Activated CD4-positive, alpha-beta T cell treated with anti-CD3 and anti-CD28 coated beads, Interleukin-2, Interleukin-6, amounts not matched to agents 100 ng/mL and 50 ng/mL, durations not matched to agents 16 hours and 8 hours (primary cell): Measurements from ENCODE around the gene HAP1.
A peak's percentile ranks its signal among the peaks of the same experiment; 100 is the strongest.
"Not testable (repeated sequence)": the region's sequence is repeated elsewhere in the genome, so short reads cannot be mapped to it uniquely, and the experiment has no call there.

Experiments
- DNase-seq: peaks from one replicate; pipeline ENCODE4 v3.0.0-alpha.2; 2020

HAP1 gene

DNA sequence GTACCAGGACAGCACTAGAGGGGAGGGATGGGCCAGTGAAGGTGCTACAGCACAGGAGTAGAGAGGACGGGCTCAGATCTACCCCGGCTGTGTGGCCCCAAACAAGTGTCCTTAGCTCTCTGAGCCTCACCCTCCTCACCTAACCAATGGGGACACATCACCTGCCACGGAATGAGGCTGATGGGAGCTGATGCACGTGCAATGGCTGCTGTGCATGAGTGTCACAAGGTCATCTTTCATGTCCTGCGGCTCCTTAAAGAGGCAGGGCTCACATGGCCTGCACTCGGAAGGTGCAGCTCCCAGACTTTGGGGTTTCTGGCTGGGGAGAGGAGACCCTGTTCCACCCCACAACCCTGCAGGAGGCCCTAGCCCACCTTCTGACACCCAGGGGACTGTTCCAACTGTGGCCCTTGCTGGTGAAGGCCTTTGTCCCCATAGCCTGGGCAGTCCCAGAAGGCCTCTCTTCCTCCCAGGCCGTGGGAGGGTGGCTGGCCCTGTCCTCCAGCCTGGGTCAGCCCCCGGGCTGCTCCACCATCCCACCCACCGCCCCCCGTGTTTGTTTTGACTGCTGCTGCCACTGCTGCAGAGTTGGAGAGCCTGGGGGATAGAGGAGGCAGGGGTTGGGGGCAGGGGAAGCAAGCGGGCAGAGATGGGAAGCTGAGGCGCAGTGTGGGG, 10.5 kb downstream of the HAP1 start:
- DNase-seq = no peak

DNA sequence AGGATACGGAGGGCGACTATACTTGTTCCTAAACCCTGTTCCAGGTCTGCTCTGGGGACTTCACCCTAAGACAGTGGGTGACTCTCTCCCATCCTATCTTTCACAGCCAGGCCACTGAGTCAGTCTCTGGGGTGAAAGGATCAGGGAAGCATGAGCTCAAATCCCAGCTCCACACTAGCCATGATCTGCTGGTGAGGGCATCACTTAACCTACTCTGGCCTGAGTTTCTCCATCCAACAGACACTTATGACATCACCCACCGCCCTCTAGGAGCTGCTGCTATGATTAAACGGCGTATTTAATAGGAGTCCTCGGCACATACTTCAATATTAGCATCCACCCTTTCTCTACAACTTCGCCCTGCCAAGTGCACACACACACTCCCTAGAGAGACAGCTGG, 12.2 kb downstream of the HAP1 start:
- DNase-seq = no peak

DNA sequence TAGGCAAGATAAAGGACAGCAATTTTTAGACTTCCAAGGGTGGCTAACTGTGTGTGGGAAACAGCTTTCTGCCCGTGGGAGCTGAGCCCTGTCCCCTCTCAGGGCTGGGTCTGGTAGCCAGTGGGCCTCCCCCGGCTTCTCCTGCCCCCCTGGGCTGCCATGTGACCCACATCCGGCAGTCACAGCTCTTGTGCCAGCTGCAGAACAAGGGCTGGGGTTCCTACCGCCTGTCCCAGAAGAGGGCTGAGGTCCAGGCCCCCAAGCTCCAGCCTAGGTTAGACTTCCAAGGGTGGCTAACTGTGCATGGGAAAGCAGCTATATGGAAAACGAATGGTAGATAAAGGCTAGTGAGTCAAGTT, 16.2 kb downstream of the HAP1 start:
- DNase-seq = no peak

DNA sequence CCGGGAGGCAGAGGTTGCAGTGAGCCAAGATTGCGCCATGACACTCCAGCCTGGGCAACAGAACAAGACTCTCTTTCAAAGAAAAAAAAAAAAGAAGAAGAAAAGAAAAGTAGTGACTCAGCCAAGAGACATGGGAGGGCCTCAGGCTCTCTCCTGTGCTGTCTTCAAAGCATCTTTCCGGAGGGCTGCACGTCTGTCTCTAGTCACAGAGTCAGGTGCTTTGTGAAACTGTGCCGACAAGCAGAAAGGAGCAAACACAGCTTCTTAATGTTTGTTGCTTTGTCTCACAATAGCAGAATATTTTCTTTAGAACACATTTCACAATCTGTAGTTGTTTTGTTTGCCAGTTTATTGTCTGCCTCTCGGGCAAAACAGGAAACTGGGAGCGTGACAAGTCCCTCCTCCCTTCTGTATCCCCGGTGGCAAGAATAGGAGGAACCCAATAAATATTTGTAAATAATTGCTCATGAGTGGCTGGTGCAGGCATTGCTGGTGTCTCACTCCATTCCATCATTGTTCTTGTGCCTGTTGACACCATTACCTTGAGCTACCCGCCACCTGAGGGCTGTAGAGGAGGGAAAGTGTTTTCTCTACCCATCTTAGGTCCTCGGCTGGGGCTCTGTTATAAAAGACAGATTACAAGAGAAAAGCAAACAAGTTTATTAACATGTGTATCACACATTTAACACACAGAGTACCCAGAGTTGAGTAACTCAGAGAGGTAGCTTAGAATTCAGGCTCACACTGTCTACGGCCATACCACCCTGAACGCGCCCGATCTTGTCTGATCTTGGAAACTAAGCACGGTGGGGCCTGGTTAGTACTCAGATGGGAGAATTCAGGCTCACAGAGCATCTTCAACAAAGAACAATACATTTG, 16.8 kb downstream of the HAP1 start:
- DNase-seq = no peak

DNA sequence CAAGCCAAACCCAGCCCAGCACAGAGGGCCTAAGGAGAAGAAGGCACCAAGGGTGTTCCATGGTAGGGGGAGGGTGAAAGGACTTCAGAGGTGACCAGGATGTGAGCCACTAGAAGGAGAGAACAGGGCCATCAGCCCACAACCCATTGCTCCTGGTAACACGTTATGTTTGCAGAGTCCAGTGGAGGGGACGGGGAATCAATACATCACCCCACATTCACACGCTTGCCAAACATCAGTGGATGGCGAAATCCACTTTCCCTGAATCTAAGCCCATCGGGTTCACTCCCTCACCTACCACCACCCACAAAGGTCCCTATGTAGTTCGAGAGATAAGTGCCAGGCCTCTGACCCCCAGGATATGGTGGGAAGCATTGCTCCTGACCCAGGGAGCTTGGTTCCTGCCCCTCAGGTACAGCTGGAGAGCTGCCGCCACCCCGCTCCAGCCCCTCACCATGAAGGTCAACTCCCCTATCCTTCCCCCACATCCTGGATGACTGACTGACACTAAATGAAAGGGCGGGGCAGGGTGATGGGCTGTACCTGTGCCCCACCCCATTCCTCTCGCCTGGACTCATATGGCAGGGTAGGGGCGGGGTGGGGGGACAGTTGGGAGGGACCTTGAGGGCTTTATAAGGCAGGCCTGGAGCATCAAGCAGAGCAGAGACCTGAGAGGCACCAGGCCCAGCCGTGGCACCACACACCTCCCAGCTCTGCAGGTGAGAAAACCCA, 22.6 kb downstream of the HAP1 start, which contains the start of gene GAST:
TSS of gene GAST (plus strand) at position 663 of the 732 bp plus-strand sequence. CDS start 3,106 bp downstream, outside the sequence.
- no peak for DNase-seq

DNA sequence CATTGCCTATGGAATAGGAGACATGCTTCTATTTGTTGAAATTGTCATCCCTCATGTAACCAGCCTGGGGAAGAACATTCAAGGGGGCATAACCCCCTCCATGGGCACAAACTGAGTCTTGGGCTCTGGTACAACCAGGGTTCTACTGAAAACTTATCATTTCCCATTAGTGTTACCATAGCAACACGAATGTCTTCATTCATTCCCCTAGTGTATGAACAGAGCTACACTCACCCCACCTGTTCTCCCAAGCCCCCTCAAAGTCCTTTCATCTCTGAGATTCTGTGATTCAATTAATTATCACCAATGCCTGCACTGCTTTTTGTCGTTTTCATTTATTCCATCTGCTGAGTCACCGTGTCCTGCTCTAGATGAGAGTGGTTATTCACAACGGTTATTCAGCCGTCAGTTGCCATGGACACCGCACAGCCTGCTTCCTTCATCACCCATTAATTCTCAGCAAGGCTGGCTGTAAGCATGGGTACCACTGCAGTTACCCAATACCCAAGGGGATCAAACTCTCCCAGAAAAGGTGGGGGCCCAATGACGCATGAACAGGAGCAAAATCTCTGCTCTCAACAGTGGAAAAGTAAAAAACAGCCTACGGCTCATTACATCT, 23.9 kb downstream of the HAP1 start:
- DNase-seq = peak; percentile 35

DNA sequence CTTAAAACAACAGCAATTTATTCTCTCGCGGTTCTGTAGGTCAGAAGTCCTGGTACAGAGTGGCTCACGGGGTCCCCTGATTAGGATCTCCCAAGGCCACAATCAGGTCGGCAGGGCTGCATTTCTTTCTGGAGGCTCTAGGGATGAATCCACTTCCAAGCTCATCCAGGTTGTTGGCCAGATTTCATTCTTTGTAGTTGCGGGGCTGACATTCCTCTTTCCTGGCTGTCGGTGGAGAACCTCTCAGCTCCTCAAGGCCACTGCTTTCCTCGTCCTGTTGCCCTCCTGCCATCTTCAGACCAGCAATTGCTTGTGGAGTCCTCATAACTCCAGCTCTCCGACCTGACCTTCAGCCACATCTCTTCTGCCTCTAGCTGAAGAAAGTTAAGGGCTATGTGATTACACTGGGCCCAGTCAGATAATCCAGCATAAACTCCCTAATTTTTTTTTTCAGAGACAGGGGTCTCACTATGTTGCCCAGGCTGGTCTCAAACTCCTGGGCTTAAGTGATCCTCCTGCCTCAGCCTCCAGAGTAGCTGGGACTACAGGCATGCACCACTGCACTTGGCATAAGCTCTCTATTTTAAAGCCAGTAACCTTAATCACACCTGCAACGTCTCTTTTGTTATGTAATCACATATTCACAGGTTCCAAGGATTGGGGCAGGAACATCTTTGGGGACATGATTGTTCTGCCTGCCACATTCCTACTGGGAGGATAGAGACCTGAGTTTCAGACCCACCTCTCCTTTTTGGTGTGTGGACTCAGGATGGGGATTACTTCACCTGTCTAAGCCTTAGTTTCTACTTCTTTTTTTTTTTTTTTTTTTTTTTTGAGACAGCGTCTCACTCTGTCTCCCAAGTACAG, 26.4 kb downstream of the HAP1 start:
- DNase-seq = no peak

DNA sequence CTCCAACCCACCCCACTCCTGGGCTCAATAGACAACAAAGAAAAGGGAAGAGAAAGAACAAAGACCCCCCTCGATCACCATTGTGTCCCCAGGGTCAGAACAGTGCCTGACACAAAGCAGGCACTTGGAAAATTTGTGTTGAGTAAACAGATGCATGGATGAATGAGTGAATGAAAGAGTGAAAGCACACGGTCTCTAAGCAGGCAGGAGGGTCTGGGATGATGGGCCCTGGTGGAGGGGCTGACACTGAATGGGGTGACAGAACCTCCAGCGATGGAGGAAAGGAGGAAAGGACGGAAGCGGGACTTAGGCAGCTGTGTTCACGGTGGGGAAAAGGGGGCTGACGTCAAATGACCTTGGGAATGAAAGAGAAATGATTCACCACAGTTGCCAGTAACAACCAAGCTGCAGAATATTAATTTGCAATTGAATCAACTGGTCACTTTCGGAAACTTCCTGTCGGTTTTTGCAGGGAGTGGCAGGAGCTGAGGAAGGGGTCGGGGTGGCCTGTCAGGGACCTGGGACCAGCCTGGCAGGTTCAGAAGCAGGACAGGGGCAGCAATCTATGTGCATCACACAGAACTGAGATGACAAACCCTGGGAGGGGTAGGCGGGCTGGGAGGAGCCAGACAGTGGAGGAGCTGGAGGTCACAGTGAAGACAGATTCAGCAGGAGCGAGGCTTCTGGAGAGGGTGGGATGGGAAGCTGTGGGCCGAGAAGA, 29.0 kb downstream of the HAP1 start:
- no peak for DNase-seq

DNA sequence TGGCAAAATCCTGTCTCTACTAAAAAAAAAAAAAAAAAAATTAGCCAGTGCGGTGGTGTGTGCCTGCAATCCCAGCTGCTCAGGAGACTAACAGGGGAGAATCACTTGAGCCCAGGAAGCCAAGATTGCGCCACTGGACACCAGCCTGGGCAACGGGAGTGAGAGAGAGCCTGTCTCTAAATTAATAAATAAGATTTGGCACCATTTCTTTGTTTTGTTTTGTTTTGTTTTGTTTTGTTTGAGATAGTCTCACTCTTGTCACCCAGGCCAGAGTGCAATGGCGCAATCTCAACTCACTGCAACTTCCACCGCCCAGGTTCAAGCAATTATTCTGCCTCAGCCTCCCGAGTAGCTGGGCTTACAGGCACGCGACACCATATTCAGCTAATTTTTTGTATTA, 31.7 kb downstream of the HAP1 start:
- no peak for DNase-seq

DNA sequence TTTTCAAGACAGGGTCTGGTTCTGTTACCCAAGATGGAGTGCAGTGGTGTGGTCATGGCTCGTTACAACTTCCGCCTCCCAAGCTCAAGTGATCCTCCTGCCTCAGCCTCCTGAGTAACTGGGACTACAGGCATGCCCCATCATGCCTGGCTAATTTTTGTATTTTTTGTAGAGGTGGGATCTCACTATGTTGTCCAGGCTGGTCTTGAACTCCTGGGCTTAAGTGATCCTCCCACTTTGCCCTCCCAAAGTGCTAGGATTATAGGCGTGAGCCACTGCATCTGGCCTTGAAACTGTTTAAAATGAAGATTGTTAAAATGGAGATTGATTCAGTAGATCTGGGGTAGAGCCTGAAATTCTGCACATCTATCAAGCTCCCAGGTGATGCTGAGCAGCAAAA, 33.6 kb downstream of the HAP1 start:
- not testable (repeated sequence) for DNase-seq

DNA sequence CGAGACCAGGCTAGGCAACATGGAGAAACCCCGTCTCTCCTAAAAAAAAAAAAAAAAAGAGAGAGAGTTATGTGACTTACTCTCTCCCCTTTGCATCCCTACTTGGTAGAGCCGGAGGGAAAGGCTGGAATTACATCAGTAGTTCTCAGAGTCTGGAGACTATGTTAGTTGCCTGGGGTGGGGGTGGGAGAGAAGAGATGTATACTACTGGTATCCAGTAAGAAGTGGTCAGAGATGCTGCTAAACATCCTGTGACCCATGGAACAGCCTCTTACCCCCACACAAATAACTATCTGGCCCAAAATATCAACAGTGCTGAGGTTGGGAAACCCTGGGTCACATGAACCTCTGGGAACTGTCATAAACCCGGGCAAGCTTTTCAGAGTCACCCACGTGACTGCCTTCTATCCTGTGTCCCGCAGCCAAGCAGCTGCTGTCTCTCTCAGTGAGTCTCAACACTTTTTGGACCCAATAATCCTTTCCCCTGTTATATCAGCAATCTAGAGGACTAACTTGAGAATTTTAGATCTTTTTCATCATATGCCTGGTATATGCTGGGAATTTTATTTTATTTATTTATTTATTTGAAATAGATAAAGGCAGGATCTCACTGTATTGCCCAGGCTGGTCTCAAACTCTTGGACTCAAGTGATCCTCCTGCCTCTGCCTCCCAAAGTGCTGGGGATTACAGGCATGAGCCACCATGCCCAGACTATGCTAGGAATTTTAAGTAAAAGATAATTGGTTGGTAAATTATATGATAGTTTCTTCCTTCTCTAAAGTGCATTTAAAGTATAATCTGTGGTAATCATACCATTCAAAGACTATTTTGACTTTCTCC, 37.1 kb downstream of the HAP1 start:
- DNase-seq = no peak

DNA sequence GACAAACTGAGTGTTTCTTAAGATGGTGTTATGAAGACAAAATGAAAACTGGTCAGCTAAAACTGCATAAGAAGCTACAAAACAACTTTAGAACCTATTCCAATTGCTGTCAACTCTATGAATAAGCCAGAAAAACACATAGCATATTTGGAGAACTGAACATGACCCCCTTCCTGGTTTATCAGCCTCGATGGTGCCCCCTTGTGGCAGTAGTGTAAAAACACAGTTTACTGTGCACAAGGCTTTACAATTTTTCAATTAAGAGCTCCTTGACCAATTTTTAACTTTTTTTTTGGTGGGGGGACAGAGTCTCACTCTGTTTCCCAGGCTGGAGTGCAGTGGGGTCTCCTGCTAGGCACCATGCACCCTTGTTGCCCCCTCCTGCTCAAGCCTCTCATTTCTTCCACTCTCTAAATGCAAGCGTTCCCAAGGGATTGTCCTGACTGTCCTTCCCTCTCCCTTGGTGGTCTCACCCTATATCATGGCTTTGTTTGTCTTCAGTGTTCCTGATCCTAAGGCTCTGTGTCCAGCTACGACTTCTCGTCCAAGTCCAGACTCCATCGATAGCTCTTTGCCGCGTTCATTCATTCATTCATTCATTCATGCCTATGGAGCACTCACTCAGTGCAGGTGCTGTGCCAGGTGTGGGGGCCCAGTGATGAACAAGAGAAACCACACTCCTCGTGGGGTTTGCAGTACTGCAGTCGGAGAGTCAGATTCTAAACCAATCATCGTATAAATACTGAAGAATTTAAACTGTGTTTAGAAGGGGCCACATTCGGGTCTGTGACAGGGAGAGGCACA, 38.3 kb downstream of the HAP1 start:
- peak; percentile 83 for DNase-seq

DNA sequence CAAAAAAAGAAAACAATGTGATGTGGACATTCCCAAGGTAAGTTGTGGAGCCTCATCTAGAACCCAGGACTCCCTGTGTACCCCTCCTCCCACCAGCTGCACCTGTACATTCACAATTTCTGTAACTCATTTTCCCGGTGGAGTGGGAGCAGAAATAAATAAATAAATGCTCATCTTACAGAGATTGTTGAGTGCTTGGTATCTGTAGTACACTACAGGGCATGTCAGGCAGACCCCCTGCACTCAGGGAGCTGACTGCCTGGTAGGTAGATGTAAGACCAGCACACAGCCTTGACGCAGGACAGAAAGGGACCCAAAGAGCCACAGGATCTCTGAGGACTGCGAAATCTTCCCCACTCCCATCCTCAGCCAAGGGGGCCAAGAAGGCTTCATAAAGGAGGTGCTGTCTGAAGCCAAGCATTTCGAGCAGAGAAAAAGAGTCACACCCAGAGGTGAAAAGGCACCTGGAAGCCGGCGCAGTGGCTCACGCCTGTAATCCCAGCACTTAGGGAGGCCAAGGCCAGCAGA, 39.2 kb downstream of the HAP1 start:
- no peak for DNase-seq

DNA sequence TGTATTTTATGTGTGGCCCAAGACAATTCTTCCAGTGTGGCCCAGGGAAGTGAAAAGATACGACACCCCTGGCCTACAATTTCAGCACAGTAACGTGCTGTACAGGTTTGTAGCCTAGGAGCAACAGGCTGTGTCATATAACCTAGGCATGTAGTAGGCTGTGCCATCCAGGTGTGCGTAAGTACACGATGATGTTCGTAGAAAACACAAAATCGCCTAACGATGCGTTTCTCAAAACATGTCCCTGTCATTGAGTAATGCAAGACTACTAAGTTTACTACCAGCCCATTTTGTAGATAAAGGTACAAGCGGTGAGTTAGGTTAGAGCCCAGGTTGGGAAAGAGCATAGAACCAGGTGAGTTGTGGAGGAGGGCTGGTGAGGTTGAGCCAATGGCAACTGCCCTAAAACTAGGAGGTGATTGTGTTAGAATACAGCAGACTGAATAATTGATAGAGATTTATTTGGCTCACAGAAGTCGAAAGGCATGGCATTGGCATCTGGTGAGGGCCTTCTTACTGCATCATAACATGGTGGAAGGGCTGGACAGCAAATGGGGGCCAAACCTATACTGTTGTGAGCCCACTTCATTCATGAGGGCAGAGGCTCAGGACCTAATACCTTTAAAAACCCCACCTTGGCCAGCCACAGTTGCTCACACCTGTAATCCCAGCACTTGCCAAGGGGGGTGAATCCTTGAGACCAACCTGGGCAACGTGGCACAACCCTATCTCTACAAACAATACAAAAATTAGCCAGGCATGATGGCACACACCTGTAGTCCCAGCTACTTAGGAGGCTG, 41.5 kb downstream of the HAP1 start:
- DNase-seq = no peak

DNA sequence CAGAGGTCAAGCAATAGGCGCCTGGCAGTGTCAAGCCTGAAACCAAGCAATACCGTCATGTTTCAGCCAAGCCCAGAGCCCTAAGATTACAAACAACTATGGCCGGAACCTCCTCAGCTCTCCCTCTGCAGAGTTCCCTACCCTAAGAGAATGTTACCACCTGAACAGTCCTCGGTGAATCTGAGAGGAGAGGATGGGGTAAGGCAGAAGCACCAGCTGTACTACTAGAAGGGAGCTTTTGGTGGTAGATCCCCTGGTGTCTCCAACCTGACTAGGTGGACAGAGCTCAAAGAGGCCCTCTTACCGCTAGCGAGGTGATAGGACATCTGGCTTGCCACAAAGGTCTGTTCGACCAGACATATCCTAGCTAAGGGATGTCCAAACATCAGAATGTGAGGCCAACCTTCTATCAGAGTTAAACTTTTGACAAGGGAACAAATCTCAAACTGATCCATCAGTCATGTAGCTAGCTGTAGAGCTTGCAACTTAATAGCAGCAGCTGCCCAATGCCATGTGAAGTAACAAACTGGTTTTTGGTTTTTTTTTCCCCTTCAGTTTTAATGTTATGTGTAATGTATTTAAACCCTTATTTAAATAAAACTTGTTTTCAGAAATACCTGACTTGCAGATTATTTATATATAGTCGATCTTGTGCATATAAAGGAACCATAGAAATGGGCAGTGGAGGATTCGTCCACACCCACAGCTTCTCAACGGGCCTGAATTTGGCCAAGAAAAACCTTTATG, 43.2 kb downstream of the HAP1 start:
- no peak for DNase-seq

DNA sequence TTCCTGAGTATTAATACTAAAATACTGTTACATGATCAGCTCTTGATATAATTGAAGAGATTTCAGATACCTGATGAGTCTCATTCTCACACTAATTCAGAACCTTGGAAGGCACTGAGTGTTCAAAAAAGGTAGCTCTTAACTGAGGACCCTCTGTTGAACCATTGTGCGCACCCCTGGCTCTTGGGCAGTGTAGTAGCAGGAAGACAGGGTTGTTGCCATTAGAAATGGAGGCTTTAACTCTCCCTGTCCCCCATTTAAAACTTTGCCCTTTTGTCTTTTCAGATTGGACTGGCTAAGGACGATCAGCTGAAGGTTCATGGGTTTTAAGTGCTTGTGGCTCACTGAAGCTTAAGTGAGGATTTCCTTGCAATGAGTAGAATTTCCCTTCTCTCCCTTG, 43.9 kb downstream of the HAP1 start:
- DNase-seq = no peak

DNA sequence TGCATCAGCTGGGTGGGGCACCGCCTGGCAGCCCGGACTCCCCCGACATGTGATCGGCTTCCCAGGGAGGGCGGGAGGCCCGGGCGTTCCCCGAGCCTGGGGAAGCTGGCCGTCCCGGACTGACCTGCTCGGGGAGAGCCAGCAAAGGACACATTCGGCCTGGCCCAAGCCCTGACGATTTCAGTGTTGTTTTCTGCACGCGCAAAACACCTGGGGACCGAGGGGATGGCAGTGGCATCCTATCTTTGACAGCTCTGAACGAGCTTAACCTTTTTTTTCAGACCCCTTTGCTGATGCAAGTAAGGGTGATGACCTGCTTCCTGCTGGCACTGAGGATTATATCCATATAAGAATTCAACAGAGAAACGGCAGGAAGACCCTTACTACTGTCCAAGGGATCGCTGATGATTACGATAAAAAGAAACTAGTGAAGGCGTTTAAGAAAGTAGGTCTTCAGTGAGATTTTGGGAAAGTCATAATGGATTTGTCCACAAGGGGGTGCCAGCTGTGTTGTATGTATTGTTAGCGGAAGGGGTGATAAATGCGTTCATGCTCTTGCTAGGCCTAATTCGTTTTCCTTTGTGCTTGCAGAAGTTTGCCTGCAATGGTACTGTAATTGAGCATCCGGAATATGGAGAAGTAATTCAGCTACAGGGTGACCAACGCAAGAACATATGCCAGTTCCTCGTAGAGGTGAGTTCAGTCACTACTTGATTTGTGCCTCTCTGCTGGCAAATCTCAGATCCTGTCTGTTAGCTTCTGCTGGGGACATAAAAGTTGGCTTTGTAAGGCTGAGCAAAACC, 44.7 kb downstream of the HAP1 start:
- DNase-seq = peak; percentile 75
